K562 (cell line): ENCODE data around the gene H2AZ2. TPM values are rescaled to one million over a fixed set of nuclear protein-coding genes. Genes with fewer than 3 reads are reported as not detected.

Source experiments
- FOSL1 ChIP-seq: fragments of 200-800 bp; sonication (Bioruptor generic); conservative IDR thresholded peaks from 2 replicates; pipeline ENCODE4 v1.6.1; 2016; ENCODE audit warnings: missing genetic modification characterization, missing compliant biosample characterization
- ID3 ChIP-seq, 2 experiments: fragments of 250-450 bp in 1 of 2; fragments of 450-650 bp in 1 of 2; sonication (Bioruptor Pico) in 1 of 2; IDR thresholded peaks; 2 replicates each; pipeline versions ENCODE4 v1.6.1 to v1.8.0; 2016 to 2021; ENCODE audit warnings: mild to moderate bottlenecking in 2 of 2, moderate library complexity in 2 of 2, missing compliant biosample characterization in 1 of 2, missing genetic modification characterization in 1 of 2
- REST ChIP-seq, 2 experiments: fragments of 450-650 bp; formaldehyde crosslinking in 1 of 2; IDR thresholded peaks; 2 replicates each; pipeline versions ENCODE4 v1.4.0 to v1.6.1; 2014 to 2020; ENCODE audit warnings: mild to moderate bottlenecking in 2 of 2, borderline replicate concordance in 1 of 2, low read depth in 1 of 2
- ZNF165 ChIP-seq: fragments of 250-450 bp; sonication (Bioruptor Pico); IDR thresholded peaks from 2 replicates; pipeline ENCODE4 v1.4.0; 2020; ENCODE audit warnings: borderline replicate concordance
- polyA plus RNA-seq, 8 experiments: library from polyadenylated mRNA; depleted of rRNA in 4 of 8; stranded (reverse) in 5 of 8; unstranded in 3 of 8; fragments of >200 nt; fragmentation: Nextera tagmentation in 2 of 8; fragmentation: Illumina TruSeq in 1 of 8; extraction: Ambion mirVana in 2 of 8; extraction: Trizol in 1 of 8; gene quantifications; 2 replicates each; pipeline versions ENCODE4 v1.2.1 to v1.2.3, GENCODE V29; 2011 to 2014; ENCODE audit warnings: inconsistent platforms in 1 of 8, missing spikeins in 1 of 8
- total RNA-seq, 7 experiments: library from RNA; depleted of rRNA in 6 of 7; stranded (reverse); fragments of >200 nt in 6 of 7; fragmentation: Illumina TruSeq in 2 of 7; extraction: Trizol in 2 of 7; gene quantifications; 2 replicates each; pipeline versions ENCODE4 v1.2.1 to v1.2.3, GENCODE V29; 2011 to 2021; ENCODE audit warnings: low replicate concordance in 1 of 7

H2AZ2 gene
- total and polyA plus RNA-seq, 9 of the 15 experiments (the other 6 are each of a cell fraction or from before 2014, with no cell fraction given), result 105 to 382 (median 286) TPM

- TF ChIP-seq ID3 (CRISPR knock-in tag; IDR thresholded peaks at IDR 0.05) (no peak), ID3 (tag; IDR thresholded peaks at IDR 0.05) (no peak), REST (IDR thresholded peaks at IDR 0.05; ENCODE audit: borderline replicate concordance) (no peak; the same call in 1 of the 2 replicates), REST (CRISPR knock-in tag; IDR thresholded peaks at IDR 0.05; ENCODE audit: low read depth) (no peak), ZNF165 (CRISPR knock-in tag) (0 out of 2 replicates have a peak, but pooled peaks have one; percentile 14), FOSL1 (peak; percentile 58)
These were observed 22.9 kb downstream of the H2AZ2 start (continued) for GRCh38 chr7:44824894-44825526.
